Skin of body (tissue), 2 donors: ENCODE results near the gene IPO4. TPM values are rescaled to one million over a fixed set of nuclear protein-coding genes. Genes with fewer than 3 reads are reported as not detected.
"Not testable (repeated sequence)": the region's sequence is repeated elsewhere in the genome, so short reads cannot be mapped to it uniquely, and the experiment has no call there.

Source experiments
- DNase-seq: peaks from one replicate; lab custom pipeline; 2025; lab: John Stamatoyannopoulos, UW
- total RNA-seq: library from RNA; depleted of rRNA; stranded (reverse); fragments of >200 nt; gene quantifications from one replicate; pipeline ENCODE4 v1.2.3, GENCODE V29; 2014

IPO4 gene
- total RNA-seq, 1 donor from 2014 or later: 22.8 TPM

GRCh38 chr14:24215495-24216344 lies 27.1 kb upstream of the IPO4 start, which contains the start of gene MDP1:
MDP1 (minus strand) TSS chr14:24216066; CDS start chr14:24215955, 111 bp downstream.
- peak; percentile 86 for DNase-seq

- no peak for DNase-seq
Observed at GRCh38 chr14:24213866-24214662, 25.4 kb upstream of the IPO4 start.

- DNase-seq: peak; percentile 97
Observed at GRCh38 chr14:24212924-24213865, 24.6 kb upstream of the IPO4 start, which contains the start of gene CHMP4A. CHMP4A (minus strand) TSS chr14:24213488; CDS start chr14:24213439, 49 bp downstream.

- DNase-seq: no peak
Observed at GRCh38 chr14:24211311-24211710, 22.7 kb upstream of the IPO4 start.

- DNase-seq: no peak
Observed at GRCh38 chr14:24207625-24208024, 19.0 kb upstream of the IPO4 start.

GRCh38 chr14:24207104-24207551 lies 18.5 kb upstream of the IPO4 start:
- DNase-seq: no peak

GRCh38 chr14:24206260-24207103 lies 17.9 kb upstream of the IPO4 start:
- DNase-seq: no peak

GRCh38 chr14:24204163-24205146 lies 15.8 kb upstream of the IPO4 start:
- no peak for DNase-seq

- not testable (repeated sequence) for DNase-seq
Observed at GRCh38 chr14:24203249-24203886, 14.8 kb upstream of the IPO4 start.

GRCh38 chr14:24202538-24202937 lies 13.9 kb upstream of the IPO4 start:
- not testable (repeated sequence) for DNase-seq

GRCh38 chr14:24198814-24199524 lies 10.4 kb upstream of the IPO4 start:
- no peak for DNase-seq

GRCh38 chr14:24197056-24197450 lies 8.4 kb upstream of the IPO4 start:
- no peak for DNase-seq

GRCh38 chr14:24196071-24197055 lies 7.7 kb upstream of the IPO4 start:
- peak; percentile 16 for DNase-seq

- peak; percentile 83 for DNase-seq
Observed at GRCh38 chr14:24195186-24196070, 6.8 kb upstream of the IPO4 start, which contains the start of gene TM9SF1. TM9SF1 (minus strand) TSS chr14:24195441; CDS start chr14:24195019, 422 bp downstream.

GRCh38 chr14:24194873-24195185 lies 6.2 kb upstream of the IPO4 start:
- DNase-seq: no peak
